SK-N-SH (cell line): ENCODE measurements around the gene PRRX2.

Experiments
- EP300 ChIP-seq, 2 experiments: IDR thresholded peaks; 2 replicates each; pipeline versions ENCODE4 v1.4.0 to v1.6.1; 2012; ENCODE audit warnings: borderline replicate concordance in 1 of 2, low read depth in 1 of 2, low read length in 1 of 2
- USF1 ChIP-seq: IDR thresholded peaks from 2 replicates; pipeline ENCODE4 v1.4.0; 2012; ENCODE audit warnings: low read depth, borderline replicate concordance
- YY1 ChIP-seq: IDR thresholded peaks from 2 replicates; pipeline ENCODE4 v1.4.0; 2012; ENCODE audit warnings: low read depth, mild to moderate bottlenecking

GRCh38 chr9:129672702-129673101 is 7.3 kb downstream of the PRRX2 start:
- TF ChIP-seq USF1 (no peak), EP300 (IDR thresholded peaks at IDR 0.05; ENCODE audit: borderline replicate concordance in 1 of 2, low read depth in 1 of 2, low read length in 1 of 2) (no peak), YY1 (no peak)
